SK-N-SH (cell line): ENCODE data around the gene CEP162. TPM values are rescaled to one million over a fixed set of nuclear protein-coding genes. Genes with fewer than 3 reads are reported as not detected.

ENCODE experiments used
- CTCF ChIA-PET: fragments of 300-600, 350-600 bp; formaldehyde crosslinking; extraction: SDS; loops from one replicate; lab custom pipeline; 2021; lab: Yijun Ruan, JAX
- POLR2A ChIA-PET: fragments of 350-600 bp; sonication (Branson Sonifier 250); formaldehyde crosslinking; extraction: SDS; loops from one replicate; lab custom pipeline; 2020; ENCODE audit warnings: antibody characterized with exemption, inconsistent platforms; lab: Yijun Ruan, JAX
- DNase-seq: peaks from one replicate; pipeline ENCODE4 v3.0.0; 2012
- H2AFZ ChIP-seq: fragments of 200-600 bp; sonication (generic); 2 replicates; pipeline ENCODE4 v1.8.1; 2016; ENCODE audit warnings: antibody characterized with exemption, mild to moderate bottlenecking, low read depth
- H3F3A ChIP-seq: fragments of 200-600 bp; sonication (generic); replicated peaks from 2 replicates; pipeline ENCODE3; 2016; ENCODE audit warnings: antibody characterized with exemption, mild to moderate bottlenecking; ENCODE audit not compliant: insufficient read depth
- H3K27ac ChIP-seq, 2 experiments: fragments of 200-500 bp in 1 of 2; fragments of 200-600 bp in 1 of 2; sonication (Bioruptor generic) in 1 of 2; sonication (generic), shearing (Covaris generic) in 1 of 2; 2 replicates each; pipeline versions ENCODE4 v1.5.1 to v1.6.1; 2014 to 2016; ENCODE audit warnings: low read depth in 2 of 2, inconsistent platforms in 1 of 2, low read length in 1 of 2, mild to moderate bottlenecking in 1 of 2, mixed read lengths in 1 of 2
- H3K27me3 ChIP-seq: fragments of 200-600 bp; sonication (generic), shearing (Covaris generic); 2 replicates; pipeline ENCODE4 v1.6.1; 2016; ENCODE audit warnings: mixed run types; ENCODE audit not compliant: insufficient read depth
- H3K36me3 ChIP-seq, 2 experiments: fragments of 200-500 bp in 1 of 2; fragments of 200-600 bp in 1 of 2; sonication (Bioruptor generic) in 1 of 2; sonication (generic) in 1 of 2; replicated peaks in 1 of 2; 2 replicates each; pipeline versions ENCODE3 to v1.5.1; 2014 to 2016; ENCODE audit warnings: low read length in 1 of 2, mild to moderate bottlenecking in 1 of 2; ENCODE audit not compliant: insufficient read depth in 2 of 2, control insufficient read depth in 1 of 2
- H3K4me1 ChIP-seq, 2 experiments: fragments of 200-500 bp in 1 of 2; fragments of 200-600 bp in 1 of 2; sonication (Bioruptor generic) in 1 of 2; sonication (generic), shearing (Covaris generic) in 1 of 2; 2 replicates each; pipeline versions ENCODE4 v1.5.1 to v1.6.1; 2014 to 2016; ENCODE audit warnings: low read depth in 1 of 2, low read length in 1 of 2, mixed run types in 1 of 2; ENCODE audit not compliant: insufficient read depth in 2 of 2, control insufficient read depth in 1 of 2
- H3K4me2 ChIP-seq: fragments of 200-600 bp; sonication (generic), shearing (Covaris generic); 2 replicates; pipeline ENCODE4 v1.6.1; 2017; ENCODE audit warnings: mixed run types
- H3K4me3 ChIP-seq, 2 experiments: fragments of 200-500 bp in 1 of 2; fragments of 200-600 bp in 1 of 2; sonication (Bioruptor generic) in 1 of 2; sonication (generic), shearing (Covaris generic) in 1 of 2; 2 replicates each; pipeline versions ENCODE4 v1.5.1 to v1.8.1; 2014 to 2016; ENCODE audit warnings: low read depth in 2 of 2, inconsistent platforms in 1 of 2, low read length in 1 of 2, mild to moderate bottlenecking in 1 of 2, mixed read lengths in 1 of 2, moderate library complexity in 1 of 2
- H3K79me2 ChIP-seq: fragments of 200-600 bp; sonication (generic); 2 replicates; pipeline ENCODE4 v1.8.1; 2017; ENCODE audit warnings: mild to moderate bottlenecking; ENCODE audit not compliant: insufficient read depth
- H3K9ac ChIP-seq: fragments of 200-600 bp; sonication (generic); 2 replicates; pipeline ENCODE4 v1.6.1; 2017; ENCODE audit warnings: mixed run types
- H3K9me2 ChIP-seq: fragments of 200-600 bp; sonication (generic); 2 replicates; pipeline ENCODE4 v1.6.1; 2017; ENCODE audit warnings: mixed run types
- H3K9me3 ChIP-seq: fragments of 200-600 bp; sonication (generic); 2 replicates; pipeline ENCODE4 v1.6.1; 2017; ENCODE audit warnings: mixed run types, mild to moderate bottlenecking, moderate library complexity
- H4K20me1 ChIP-seq: fragments of 200-600 bp; sonication (generic); 2 replicates; pipeline ENCODE4 v1.6.1; 2017; ENCODE audit warnings: mild to moderate bottlenecking, mixed run types; ENCODE audit not compliant: insufficient read depth
- CHD2 ChIP-seq: fragments of 150-350 bp; IDR thresholded peaks from 2 replicates; pipeline ENCODE4 v1.6.1; 2018; ENCODE audit warnings: low read length; ENCODE audit not compliant: partially characterized antibody
- CTCF ChIP-seq: fragments of 200-600 bp; sonication (generic); IDR thresholded peaks from 2 replicates; pipeline ENCODE4 v1.6.1; 2017; ENCODE audit warnings: antibody characterized with exemption, mild to moderate bottlenecking, moderate library complexity
- ELF1 ChIP-seq: IDR thresholded peaks from 2 replicates; pipeline ENCODE4 v1.4.0; 2012
- FOSL2 ChIP-seq: IDR thresholded peaks from 2 replicates; pipeline ENCODE4 v1.4.0; 2012; ENCODE audit warnings: low read depth, mild to moderate bottlenecking, moderate library complexity, borderline replicate concordance
- FOXM1 ChIP-seq: IDR thresholded peaks from 2 replicates; pipeline ENCODE4 v1.4.0; 2012; ENCODE audit warnings: low read depth, mild to moderate bottlenecking
- GABPA ChIP-seq: IDR thresholded peaks from 2 replicates; pipeline ENCODE4 v1.4.0; 2012; ENCODE audit warnings: low read depth, mild to moderate bottlenecking
- GATA2 ChIP-seq: sonication (generic); formaldehyde crosslinking; IDR thresholded peaks from 2 replicates; pipeline ENCODE4 v1.5.0; 2020; ENCODE audit warnings: mild to moderate bottlenecking, missing genetic modification reagents
- MEF2A ChIP-seq: IDR thresholded peaks from 2 replicates; pipeline ENCODE4 v1.4.0; 2012; ENCODE audit warnings: low read depth, borderline replicate concordance
- POLR2AphosphoS5 ChIP-seq: IDR thresholded peaks from 2 replicates; pipeline ENCODE4 v1.6.1; 2012; ENCODE audit warnings: low read depth, low read length
- RAD21 ChIP-seq: IDR thresholded peaks from 2 replicates; pipeline ENCODE4 v1.6.1; 2012; ENCODE audit warnings: mild to moderate bottlenecking, low read length
- RCOR1 ChIP-seq: fragments of 150-350 bp; IDR thresholded peaks from 2 replicates; pipeline ENCODE4 v1.6.1; 2017; ENCODE audit warnings: antibody characterized with exemption, low read length
- RFX5 ChIP-seq: IDR thresholded peaks from 2 replicates; pipeline ENCODE4 v1.6.1; 2012; ENCODE audit warnings: mild to moderate bottlenecking, improper control_type of control experiment, low read length
- RXRA ChIP-seq: IDR thresholded peaks from 2 replicates; pipeline ENCODE4 v1.4.0; 2012; ENCODE audit warnings: low read depth, mild to moderate bottlenecking, borderline replicate concordance
- SIN3A ChIP-seq: IDR thresholded peaks from 2 replicates; pipeline ENCODE4 v1.6.1; 2012; ENCODE audit warnings: low read depth, mild to moderate bottlenecking, low read length, moderate library complexity, borderline replicate concordance
- SMC3 ChIP-seq: IDR thresholded peaks from 2 replicates; pipeline ENCODE4 v1.6.1; 2012; ENCODE audit warnings: low read depth, low read length, improper control_type of control experiment
- TAF1 ChIP-seq: IDR thresholded peaks from 2 replicates; pipeline ENCODE4 v1.6.1; 2012; ENCODE audit warnings: low read depth, mild to moderate bottlenecking, low read length, moderate library complexity, borderline replicate concordance
- TEAD4 ChIP-seq: IDR thresholded peaks from 2 replicates; pipeline ENCODE4 v1.4.0; 2012; ENCODE audit warnings: mild to moderate bottlenecking, borderline replicate concordance; ENCODE audit not compliant: insufficient read depth
- USF2 ChIP-seq: fragments of 150-350 bp; IDR thresholded peaks from 2 replicates; pipeline ENCODE4 v1.6.1; 2017; ENCODE audit warnings: antibody characterized with exemption, low read length, low read depth, borderline replicate concordance
- YY1 ChIP-seq: IDR thresholded peaks from 2 replicates; pipeline ENCODE4 v1.4.0; 2012; ENCODE audit warnings: low read depth, mild to moderate bottlenecking
- ZBTB33 ChIP-seq: IDR thresholded peaks from 2 replicates; pipeline ENCODE4 v1.4.0; 2012; ENCODE audit warnings: low read depth, borderline replicate concordance
- WGBS: methylation state at CpG from one replicate; pipeline ENCODE4 v1.1.6; 2017; ENCODE audit warnings: low lambda C conversion rate; 5-methylcytosine and 5-hydroxymethylcytosine counted together
- polyA plus RNA-seq, 3 experiments: library from polyadenylated mRNA; depleted of rRNA; stranded (reverse); fragments of >200 nt; gene quantifications; 2 replicates each; pipeline ENCODE4 v1.2.3, GENCODE V29; 2012

CEP162 gene
- polyA plus RNA-seq, 1 of the 3 experiments (the other 2 are of a cell fraction): 1.2 TPM

- ChIA-PET POLR2A (no interaction called here), CTCF (no interaction called here)
- H3K4me3 ChIP-seq: no peak overlapping the region
- H3F3A ChIP-seq: no peaks in the 10 kb centered on the region
- no peaks in the 10 kb centered on the region for H3K9me3 ChIP-seq
- H3K4me1 ChIP-seq: no peaks in the 10 kb centered on the region; a peak in 1 of 4 replicates
- no peaks in the 10 kb centered on the region for H3K79me2 ChIP-seq
- DNase-seq: no peak
- TF ChIP-seq TAF1 (no peak), ELF1 (no peak), ZBTB33 (no peak), SIN3A (no peak), TEAD4 (no peak), RXRA (no peak), USF2 (no peak), YY1 (no peak), RFX5 (no peak), SMC3 (no peak)
- H3K27me3 ChIP-seq: no peaks in the 10 kb centered on the region
- H3K9me2 ChIP-seq: no peaks in the 10 kb centered on the region
- no peak overlapping the region for H3K27ac ChIP-seq
- WGBS: 37% methylated on average over 6 of the region's 6 CpGs
- no peak overlapping the region for H3K4me2 ChIP-seq
- H3K36me3 ChIP-seq: no peaks in the 10 kb centered on the region
- H2AFZ ChIP-seq: no peak overlapping the region
- no peaks in the 10 kb centered on the region for H4K20me1 ChIP-seq
- H3K9ac ChIP-seq: no peak overlapping the region
Measured at GRCh38 chr6:84086545-84087429, 140.7 kb downstream of the CEP162 start.

GRCh38 chr6:84086056-84086455 is 141.4 kb downstream of the CEP162 start:
- CTCF ChIA-PET: no interaction called here
- Histone ChIP-seq H2AFZ (no peak overlapping the region), H3K9ac (no peak overlapping the region), H3K36me3 (no peaks in the 10 kb centered on the region), H4K20me1 (no peaks in the 10 kb centered on the region), H3F3A (no peaks in the 10 kb centered on the region), H3K4me2 (no peak overlapping the region), H3K9me3 (no peaks in the 10 kb centered on the region), H3K9me2 (no peaks in the 10 kb centered on the region), H3K4me1 (no peaks in the 10 kb centered on the region; a peak in 1 of 4 replicates), H3K27ac (no peak overlapping the region), H3K4me3 (no peak overlapping the region), H3K27me3 (no peaks in the 10 kb centered on the region), H3K79me2 (no peaks in the 10 kb centered on the region)
- no peak for DNase-seq
- WGBS: 20% methylated on average over 1 of the region's 1 CpG
- POLR2A ChIA-PET: no interaction called here
- TF ChIP-seq FOXM1 (no peak), CTCF (no peak), TEAD4 (no peak), TAF1 (no peak), MEF2A (no peak), ELF1 (no peak), FOSL2 (no peak), GABPA (no peak), POLR2AphosphoS5 (no peak), RAD21 (no peak), CHD2 (no peak), ZBTB33 (no peak), GATA2 (no peak), RCOR1 (no peak), RXRA (no peak), YY1 (no peak)
